Breast epithelium (tissue), 3 donors: ENCODE data around the gene CDC42EP4.

Experiments
- POLR2A ChIP-seq: fragments of 450-650 bp; IDR thresholded peaks from one replicate; pipeline ENCODE4 v1.6.1; 2016; ENCODE audit warnings: antibody characterized with exemption, mild to moderate bottlenecking, moderate library complexity
- TF ChIP-seq, protein P1 (sequence below), 3 donors: fragments of 450-650 bp; IDR thresholded peaks; one replicate each; pipeline ENCODE4 v1.5.1; 2016 to 2017; ENCODE audit warnings: antibody characterized with exemption in 3 of 3, mild to moderate bottlenecking in 3 of 3, moderate library complexity in 3 of 3

DNA sequence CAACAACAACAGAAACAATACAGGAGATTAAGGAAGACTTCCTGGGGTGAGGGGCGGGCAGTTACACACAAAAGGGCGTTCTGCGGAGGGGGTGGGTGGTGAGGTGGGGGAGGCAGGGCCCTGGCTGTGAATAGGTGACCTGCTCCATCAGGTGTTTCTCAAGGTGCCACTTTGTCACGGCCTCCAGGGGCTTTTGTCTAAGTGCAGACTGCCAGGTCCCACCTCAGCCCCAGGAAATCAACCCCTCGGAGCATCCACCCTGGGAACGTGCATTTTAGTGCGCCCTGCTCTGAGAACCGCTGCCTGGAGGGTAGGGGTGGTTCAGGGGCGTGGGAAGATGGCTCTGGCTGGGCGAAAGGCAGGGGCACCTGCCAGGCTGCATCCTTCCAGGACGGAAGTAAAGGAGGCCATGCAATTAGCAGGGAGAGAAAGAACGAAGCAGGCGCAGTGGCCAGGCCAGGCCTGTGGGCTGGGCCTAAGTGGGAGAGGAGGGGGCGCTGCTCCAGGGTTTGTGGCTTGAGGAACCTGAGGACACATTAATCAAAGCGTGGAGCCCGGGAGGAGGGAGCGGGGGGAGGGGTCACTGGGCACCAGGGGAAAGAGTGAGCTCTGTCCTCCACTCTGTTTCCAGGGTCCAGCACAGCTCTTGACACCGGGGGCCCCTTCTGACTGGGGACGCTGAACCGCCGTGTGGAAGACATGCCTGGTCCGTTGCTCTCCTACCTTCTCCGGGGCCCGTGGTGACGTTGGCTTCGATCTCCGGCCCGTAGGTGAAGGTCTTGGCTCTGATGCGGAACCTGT lies 49.4 kb upstream of the CDC42EP4 start:
- TF ChIP-seq, protein P1, sequence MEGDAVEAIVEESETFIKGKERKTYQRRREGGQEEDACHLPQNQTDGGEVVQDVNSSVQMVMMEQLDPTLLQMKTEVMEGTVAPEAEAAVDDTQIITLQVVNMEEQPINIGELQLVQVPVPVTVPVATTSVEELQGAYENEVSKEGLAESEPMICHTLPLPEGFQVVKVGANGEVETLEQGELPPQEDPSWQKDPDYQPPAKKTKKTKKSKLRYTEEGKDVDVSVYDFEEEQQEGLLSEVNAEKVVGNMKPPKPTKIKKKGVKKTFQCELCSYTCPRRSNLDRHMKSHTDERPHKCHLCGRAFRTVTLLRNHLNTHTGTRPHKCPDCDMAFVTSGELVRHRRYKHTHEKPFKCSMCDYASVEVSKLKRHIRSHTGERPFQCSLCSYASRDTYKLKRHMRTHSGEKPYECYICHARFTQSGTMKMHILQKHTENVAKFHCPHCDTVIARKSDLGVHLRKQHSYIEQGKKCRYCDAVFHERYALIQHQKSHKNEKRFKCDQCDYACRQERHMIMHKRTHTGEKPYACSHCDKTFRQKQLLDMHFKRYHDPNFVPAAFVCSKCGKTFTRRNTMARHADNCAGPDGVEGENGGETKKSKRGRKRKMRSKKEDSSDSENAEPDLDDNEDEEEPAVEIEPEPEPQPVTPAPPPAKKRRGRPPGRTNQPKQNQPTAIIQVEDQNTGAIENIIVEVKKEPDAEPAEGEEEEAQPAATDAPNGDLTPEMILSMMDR (IDR thresholded peaks at IDR 0.05) = no peak
- TF ChIP-seq POLR2A = no peak
